HepG2 (cell line): Measurements from ENCODE around the gene ZNF627. TPM values are rescaled to one million over a fixed set of nuclear protein-coding genes. Genes with fewer than 3 reads are reported as not detected.

Experiments used
- GABPA ChIP-seq, 2 experiments: IDR thresholded peaks; 2 replicates each; pipeline ENCODE4 v1.6.1; 2011 to 2016; ENCODE audit warnings: low read depth in 2 of 2, low read length in 1 of 2, missing biosample characterization in 1 of 2, missing genetic modification characterization in 1 of 2
- GMEB1 ChIP-seq: sonication (generic); formaldehyde crosslinking; IDR thresholded peaks from 2 replicates; pipeline ENCODE4 v1.5.1; 2020; ENCODE audit warnings: missing genetic modification reagents, mild to moderate bottlenecking, borderline replicate concordance
- IRF1 ChIP-seq: sonication (generic); formaldehyde crosslinking; IDR thresholded peaks from 2 replicates; pipeline ENCODE4 v1.4.0; 2020; ENCODE audit warnings: low read depth, mild to moderate bottlenecking, missing genetic modification reagents
- JUNB ChIP-seq: sonication (generic); formaldehyde crosslinking; IDR thresholded peaks from 2 replicates; pipeline ENCODE4 v1.8.0; 2022; ENCODE audit warnings: missing genetic modification reagents, mild to moderate bottlenecking, borderline replicate concordance
- MBNL3 ChIP-seq: fragments of 250-450 bp; sonication (Bioruptor Pico); conservative IDR thresholded peaks from 2 replicates; pipeline ENCODE4 v1.8.0; 2022; ENCODE audit warnings: mild to moderate bottlenecking, inconsistent platforms
- RAD21 ChIP-seq: fragments of 450-650 bp; formaldehyde crosslinking; IDR thresholded peaks from 2 replicates; pipeline ENCODE4 v1.5.0; 2020; ENCODE audit warnings: mild to moderate bottlenecking
- SALL2 ChIP-seq: sonication (generic); formaldehyde crosslinking; IDR thresholded peaks from 2 replicates; pipeline ENCODE4 v1.8.1; 2023; ENCODE audit warnings: mild to moderate bottlenecking, missing genetic modification reagents, inconsistent platforms
- SOX6 ChIP-seq, 2 experiments: fragments of 450-650 bp in 1 of 2; sonication (generic) in 1 of 2; formaldehyde crosslinking in 1 of 2; IDR thresholded peaks; 2 replicates each; pipeline versions ENCODE4 v1.4.0 to v1.6.1; 2017 to 2020; ENCODE audit warnings: antibody characterized with exemption in 1 of 2, mild to moderate bottlenecking in 1 of 2, missing genetic modification reagents in 1 of 2
- TARDBP ChIP-seq: sonication (generic); formaldehyde crosslinking; IDR thresholded peaks from 2 replicates; pipeline ENCODE4 v1.8.0; 2022; ENCODE audit warnings: mild to moderate bottlenecking, missing genetic modification reagents
- THAP9 ChIP-seq: sonication (generic); formaldehyde crosslinking; IDR thresholded peaks from 2 replicates; pipeline ENCODE4; 2020; ENCODE audit warnings: missing genetic modification reagents, mild to moderate bottlenecking, borderline replicate concordance
- ZFP1 ChIP-seq: IDR thresholded peaks from 2 replicates; pipeline ENCODE4 v1.6.1; 2016
- ZFY ChIP-seq: sonication (generic); formaldehyde crosslinking; IDR thresholded peaks from 2 replicates; pipeline ENCODE4 v1.4.0; 2020; ENCODE audit warnings: missing genetic modification reagents
- ZFYVE20 ChIP-seq: sonication (generic); formaldehyde crosslinking; IDR thresholded peaks from 2 replicates; pipeline ENCODE4 v1.8.0; 2023; ENCODE audit warnings: low read depth, mild to moderate bottlenecking, moderate library complexity, missing genetic modification reagents, borderline replicate concordance
- ZMYM2 ChIP-seq: sonication (generic); formaldehyde crosslinking; IDR thresholded peaks from 2 replicates; pipeline ENCODE4 v1.8.0; 2022; ENCODE audit warnings: mild to moderate bottlenecking, missing genetic modification reagents
- ZNF143 ChIP-seq: sonication (generic); formaldehyde crosslinking; IDR thresholded peaks from 2 replicates; pipeline ENCODE4 v1.4.0; 2020; ENCODE audit warnings: missing genetic modification reagents
- ZNF18 ChIP-seq: sonication (generic); formaldehyde crosslinking; IDR thresholded peaks from 2 replicates; pipeline ENCODE4 v1.8.0; 2022; ENCODE audit warnings: mild to moderate bottlenecking, missing genetic modification reagents; ENCODE audit not compliant: insufficient replicate concordance
- ZNF501 ChIP-seq: sonication (generic); formaldehyde crosslinking; IDR thresholded peaks from 2 replicates; pipeline ENCODE4 v1.5.1; 2020; ENCODE audit warnings: mild to moderate bottlenecking, moderate library complexity, missing genetic modification reagents
- ZNF710 ChIP-seq: sonication (generic); formaldehyde crosslinking; IDR thresholded peaks from 2 replicates; pipeline ENCODE4 v1.5.0; 2020; ENCODE audit warnings: mild to moderate bottlenecking, missing genetic modification reagents, borderline replicate concordance
- polyA plus RNA-seq, 8 experiments: library from polyadenylated mRNA; depleted of rRNA in 3 of 8; stranded (reverse) in 7 of 8; unstranded in 1 of 8; fragments of >200 nt; fragmentation: Illumina TruSeq in 4 of 8; extraction: Trizol in 4 of 8; gene quantifications; 2 replicates each; pipeline versions ENCODE4 v1.2.1 to v1.2.3, GENCODE V29; 2011 to 2016; ENCODE audit warnings: low read depth in 4 of 8, missing spikeins in 1 of 8, mixed read lengths in 1 of 8; ENCODE audit not compliant: insufficient read depth in 1 of 8
- total RNA-seq, 5 experiments: library from RNA; depleted of rRNA; stranded (reverse); fragments of >200 nt; fragmentation: Illumina TruSeq; extraction: Trizol; gene quantifications; 2 replicates each; pipeline ENCODE4 v1.2.3, GENCODE V29; 2016; ENCODE audit warnings: low read depth in 1 of 5

The ZNF627 gene
- total and polyA plus RNA-seq, 2 of the 13 experiments (the other 11 are each of a cell fraction or from before 2014, with no cell fraction given): 4.2 to 12.7 TPM

- TF ChIP-seq ZFY (CRISPR knock-in tag) (peak; percentile 64; the same call in 1 of the 2 replicates), JUNB (no peak), ZNF18 (CRISPR knock-in tag) (no peak), RAD21 (CRISPR knock-in tag) (peak; percentile 41; the same call in 1 of the 2 replicates), SOX6 (IDR thresholded peaks at IDR 0.05) (no peak), SOX6 (CRISPR knock-in tag; IDR thresholded peaks at IDR 0.05) (peak; percentile 43), TARDBP (CRISPR knock-in tag) (no peak), ZFP1 (CRISPR knock-in tag) (no peak), IRF1 (no peak), ZNF143 (peak; percentile 36; the same call in 1 of the 2 replicates), GABPA (IDR thresholded peaks at IDR 0.05; ENCODE audit: low read depth, low read length) (peak; percentile 93), GABPA (CRISPR knock-in tag; IDR thresholded peaks at IDR 0.05; ENCODE audit: low read depth) (peak; percentile 98), ZMYM2 (CRISPR knock-in tag) (no peak), THAP9 (CRISPR knock-in tag) (peak; percentile 54; the same call in 1 of the 2 replicates), ZNF710 (CRISPR knock-in tag) (peak; percentile 52; the same call in 1 of the 2 replicates), ZNF501 (CRISPR knock-in tag) (peak; percentile 82), ZFYVE20 (CRISPR knock-in tag) (no peak), GMEB1 (peak; percentile 68; the same call in 1 of the 2 replicates), SALL2 (CRISPR knock-in tag) (peak; percentile 61), MBNL3 (no peak)
These were observed 38.1 kb upstream of the ZNF627 start, which contains the start of gene ELOF1 (continued) for GRCh38 chr19:11558881-11559828.
